Brain microvascular endothelial cell (primary cell): Measurements from ENCODE around the gene TEDC1.
A peak's percentile ranks its signal among the peaks of the same experiment; 100 is the strongest.

Experiments
- DNase-seq: peaks from one replicate; pipeline ENCODE4 v3.0.0-alpha.2; 2020
- H3K27ac ChIP-seq: fragments of 250-450 bp; sonication (Bioruptor Pico); 2 replicates; pipeline ENCODE4 v1.5.1; 2020; ENCODE audit warnings: mild to moderate bottlenecking, moderate library complexity
- H3K27me3 ChIP-seq: fragments of 250-450 bp; sonication (Bioruptor Pico); replicated peaks from 2 replicates; pipeline ENCODE4 v1.5.1; 2020; ENCODE audit warnings: mild to moderate bottlenecking
- H3K36me3 ChIP-seq: fragments of 250-450 bp; sonication (Bioruptor Pico); replicated peaks from 2 replicates; pipeline ENCODE4 v1.5.1; 2020; ENCODE audit warnings: mild to moderate bottlenecking
- H3K4me3 ChIP-seq: 2 replicates; pipeline ENCODE4 v1.5.1; 2011; ENCODE audit warnings: low read depth, mild to moderate bottlenecking, control low read depth, low read length, moderate library complexity
- in situ Hi-C: cut with HindIII; loops from 2 replicates; pipeline ENCODE4 v1.10.0; 2017; ENCODE audit warnings: low sequenced_read_pairs, low pct_ligation_motif_present
- TF ChIP-seq, protein P1 (sequence below): IDR thresholded peaks from 2 replicates; pipeline ENCODE4 v1.5.1; 2011; ENCODE audit warnings: low read depth, mild to moderate bottlenecking, moderate library complexity, low read length, control low read depth, inconsistent platforms; ENCODE audit errors: missing control alignments

The TEDC1 gene, protein sequence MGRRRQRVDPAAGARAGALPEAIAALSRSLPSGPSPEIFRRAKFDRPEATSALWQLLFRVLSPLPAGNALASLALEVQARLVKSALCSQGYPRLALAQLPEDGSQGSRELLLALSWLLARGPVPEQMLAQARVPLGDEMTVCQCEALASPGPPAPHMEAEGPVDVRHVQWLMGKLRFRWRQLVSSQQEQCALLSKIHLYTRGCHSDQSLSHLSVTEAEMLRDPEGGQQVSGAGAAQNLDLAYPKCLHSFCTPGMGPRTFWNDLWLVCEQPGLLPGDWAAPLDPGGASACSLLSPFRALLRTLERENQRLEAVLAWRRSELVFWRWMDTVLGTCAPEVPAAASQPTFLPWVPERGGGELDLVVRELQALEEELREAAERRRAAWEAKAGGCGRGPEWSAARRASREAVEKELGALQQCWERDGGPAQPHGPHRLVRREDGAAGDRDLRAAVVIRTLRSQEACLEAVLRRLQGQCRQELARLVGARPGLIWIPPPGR

DNA sequence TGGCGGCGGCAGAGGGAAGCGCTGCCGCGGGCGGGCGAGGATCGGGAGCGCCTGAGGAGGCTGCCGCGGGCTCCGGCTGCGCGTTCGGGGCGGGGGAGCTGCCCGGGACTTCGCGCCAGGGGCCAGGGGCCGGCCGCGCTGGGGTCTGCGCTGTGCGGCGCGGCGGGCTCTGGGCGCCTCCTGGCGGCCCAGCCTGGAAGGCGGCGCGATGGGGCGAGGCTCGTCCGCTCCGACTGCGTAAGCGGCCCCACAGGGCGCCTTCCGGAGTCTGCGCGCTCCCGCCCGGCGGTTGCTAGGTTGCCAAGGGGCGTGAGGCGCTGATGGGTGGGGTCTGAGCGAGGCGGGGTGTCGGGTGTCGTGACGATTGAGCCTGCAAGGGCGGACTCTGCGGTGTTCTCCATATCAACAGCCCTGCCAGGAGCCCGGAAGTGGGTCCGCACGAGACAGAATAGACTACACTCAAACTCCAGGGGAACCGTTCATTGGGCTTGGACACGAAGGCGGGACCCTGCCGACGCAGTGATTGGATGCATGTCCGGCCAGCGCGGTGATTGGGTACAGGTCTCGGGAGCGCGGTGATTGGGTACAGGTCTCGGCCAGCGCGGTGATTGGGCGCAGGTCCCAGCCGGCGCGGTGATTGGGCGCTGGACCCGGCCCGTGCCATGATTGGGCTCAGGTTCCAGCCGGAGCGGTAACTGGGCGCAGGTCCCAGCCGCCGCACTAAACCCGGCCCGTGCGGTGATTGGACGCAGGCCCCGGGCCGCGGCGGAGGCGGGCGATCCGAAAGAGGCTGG lies at the start of gene TEDC1:
TEDC1 (plus strand) TSS at position 675 of the 794 bp plus-strand sequence. CDS start 130 bp downstream, outside the sequence.
- peak within 1 kb of the TSS; percentile 61 for H3K27ac ChIP-seq
- H3K4me3 ChIP-seq: peak within 1 kb of the TSS; percentile 63
- peaks cover 19% of the 10 kb centered on the region for H3K27me3 ChIP-seq
- in situ Hi-C loops: no loop called here
- TF ChIP-seq, protein P1, sequence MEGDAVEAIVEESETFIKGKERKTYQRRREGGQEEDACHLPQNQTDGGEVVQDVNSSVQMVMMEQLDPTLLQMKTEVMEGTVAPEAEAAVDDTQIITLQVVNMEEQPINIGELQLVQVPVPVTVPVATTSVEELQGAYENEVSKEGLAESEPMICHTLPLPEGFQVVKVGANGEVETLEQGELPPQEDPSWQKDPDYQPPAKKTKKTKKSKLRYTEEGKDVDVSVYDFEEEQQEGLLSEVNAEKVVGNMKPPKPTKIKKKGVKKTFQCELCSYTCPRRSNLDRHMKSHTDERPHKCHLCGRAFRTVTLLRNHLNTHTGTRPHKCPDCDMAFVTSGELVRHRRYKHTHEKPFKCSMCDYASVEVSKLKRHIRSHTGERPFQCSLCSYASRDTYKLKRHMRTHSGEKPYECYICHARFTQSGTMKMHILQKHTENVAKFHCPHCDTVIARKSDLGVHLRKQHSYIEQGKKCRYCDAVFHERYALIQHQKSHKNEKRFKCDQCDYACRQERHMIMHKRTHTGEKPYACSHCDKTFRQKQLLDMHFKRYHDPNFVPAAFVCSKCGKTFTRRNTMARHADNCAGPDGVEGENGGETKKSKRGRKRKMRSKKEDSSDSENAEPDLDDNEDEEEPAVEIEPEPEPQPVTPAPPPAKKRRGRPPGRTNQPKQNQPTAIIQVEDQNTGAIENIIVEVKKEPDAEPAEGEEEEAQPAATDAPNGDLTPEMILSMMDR: peak; percentile 60
- peak; percentile 100 for DNase-seq
- no peaks in the 10 kb centered on the region for H3K36me3 ChIP-seq

DNA sequence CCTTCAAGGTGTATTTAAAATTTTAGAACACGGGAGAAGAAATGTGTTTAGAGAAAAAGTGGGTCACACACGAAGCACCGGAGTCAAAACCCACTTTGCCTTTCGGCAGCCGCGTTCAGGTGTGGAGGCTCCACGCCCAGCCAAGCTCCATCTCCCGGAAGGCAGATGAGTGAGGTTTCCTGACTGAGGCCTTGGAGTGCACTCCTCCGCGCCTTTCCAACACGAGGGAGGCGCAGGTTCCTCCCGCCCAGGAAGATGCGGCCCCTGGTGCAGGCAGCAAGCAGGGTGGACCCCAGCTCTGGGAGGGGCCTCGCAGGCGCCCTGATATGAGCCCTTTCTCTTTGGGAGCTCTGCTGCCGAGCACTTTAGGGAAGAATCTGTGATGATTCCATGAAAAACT lies 48.9 kb upstream of the TEDC1 start:
- no peaks in the 10 kb centered on the region for H3K27me3 ChIP-seq
- peaks cover 20% of the 10 kb centered on the region for H3K36me3 ChIP-seq
- TF ChIP-seq, protein P1: no peak

DNA sequence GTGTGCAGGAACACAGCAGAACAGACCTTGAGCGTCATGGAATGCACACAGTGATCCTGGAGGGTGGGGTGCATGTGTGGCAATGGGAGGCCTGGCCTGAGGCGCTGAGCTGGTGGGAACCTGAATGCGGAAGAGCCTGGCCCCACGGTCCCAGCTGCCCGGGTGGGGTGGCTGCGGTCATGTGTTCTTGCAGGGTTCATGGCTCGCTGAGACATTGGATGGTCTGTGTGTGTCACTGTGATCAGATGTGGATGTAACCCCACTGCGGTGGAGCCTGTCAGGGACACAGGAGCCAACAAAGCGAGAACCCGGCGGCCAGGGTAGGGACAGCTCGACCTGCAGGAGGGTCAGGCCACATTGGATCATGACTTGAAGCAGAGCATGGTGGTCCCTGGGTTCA lies 48.2 kb upstream of the TEDC1 start:
- DNase-seq: no peak
- peaks cover 20% of the 10 kb centered on the region for H3K36me3 ChIP-seq

More for the DNA sequence above, 48.9 kb upstream of the TEDC1 start:
- no peak for DNase-seq
- in situ Hi-C loops: no loop called here
- Histone ChIP-seq H3K4me3 (no peak overlapping the region), H3K27ac (no peak overlapping the region)

DNA sequence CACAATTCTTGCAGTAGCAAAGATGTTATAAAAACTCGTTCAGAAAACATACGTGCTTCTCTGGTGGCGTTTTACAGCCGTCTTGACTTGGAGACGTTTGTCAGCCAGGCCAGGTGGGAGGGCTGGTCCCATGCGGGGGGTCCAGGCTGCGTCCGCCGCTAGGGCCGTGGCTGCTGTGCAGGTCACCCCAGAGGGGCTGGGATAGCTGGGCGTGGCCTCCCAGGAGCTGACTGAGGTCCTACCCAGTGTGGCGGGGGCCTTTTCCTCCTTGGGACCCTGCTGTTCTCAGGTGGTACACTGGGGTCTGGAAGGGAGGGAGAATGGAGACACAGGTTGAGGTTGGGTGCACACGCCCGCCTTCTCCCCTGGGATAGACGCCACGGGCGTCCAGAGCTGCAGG lies 46.2 kb upstream of the TEDC1 start:
- Histone ChIP-seq H3K27me3 (no peaks in the 10 kb centered on the region), H3K4me3 (no peak overlapping the region), H3K36me3 (peaks cover 26% of the 10 kb centered on the region), H3K27ac (no peak overlapping the region)
- DNase-seq: no peak
- TF ChIP-seq, protein P1: no peak
- in situ Hi-C loops: no loop called here

More for the DNA sequence above, 48.2 kb upstream of the TEDC1 start:
- H3K4me3 ChIP-seq: no peak overlapping the region
- H3K27ac ChIP-seq: no peak overlapping the region
- TF ChIP-seq, protein P1: no peak
- in situ Hi-C loops: no loop called here
- no peaks in the 10 kb centered on the region for H3K27me3 ChIP-seq

DNA sequence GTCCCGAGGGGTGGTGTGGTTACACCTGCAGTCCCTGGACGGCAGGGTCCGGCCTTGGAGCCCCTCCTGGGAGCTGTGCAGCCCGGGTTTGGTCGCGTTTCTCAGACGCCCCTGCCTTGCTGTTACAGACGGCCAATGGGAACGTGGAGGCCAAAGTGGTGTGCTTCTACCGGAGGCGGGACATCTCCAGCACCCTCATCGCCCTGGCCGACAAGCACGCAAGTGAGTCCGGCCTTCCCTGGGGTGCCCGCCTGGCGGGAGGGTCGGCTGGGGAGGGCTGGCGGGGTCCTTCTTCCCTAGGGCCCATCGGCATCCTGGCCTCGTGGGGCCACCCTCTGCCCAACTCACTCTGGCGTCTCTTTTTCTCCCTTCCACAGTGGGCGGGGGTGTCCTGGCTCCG lies 45.8 kb upstream of the TEDC1 start:
- in situ Hi-C loops: no loop called here
- no peak for DNase-seq
- no peak overlapping the region for H3K27ac ChIP-seq
- TF ChIP-seq, protein P1: no peak
- no peak overlapping the region for H3K4me3 ChIP-seq
- H3K27me3 ChIP-seq: no peaks in the 10 kb centered on the region
- peaks cover 29% of the 10 kb centered on the region for H3K36me3 ChIP-seq
